ENCODE measurements around the gene DISP3.

GRCh38 chr1:11447903-11448302, 31.1 kb upstream of the DISP3 start:
- TF ChIP-seq POLR2A (IDR thresholded peaks at IDR 0.05) = no peak
- TF ChIP-seq, protein P1, sequence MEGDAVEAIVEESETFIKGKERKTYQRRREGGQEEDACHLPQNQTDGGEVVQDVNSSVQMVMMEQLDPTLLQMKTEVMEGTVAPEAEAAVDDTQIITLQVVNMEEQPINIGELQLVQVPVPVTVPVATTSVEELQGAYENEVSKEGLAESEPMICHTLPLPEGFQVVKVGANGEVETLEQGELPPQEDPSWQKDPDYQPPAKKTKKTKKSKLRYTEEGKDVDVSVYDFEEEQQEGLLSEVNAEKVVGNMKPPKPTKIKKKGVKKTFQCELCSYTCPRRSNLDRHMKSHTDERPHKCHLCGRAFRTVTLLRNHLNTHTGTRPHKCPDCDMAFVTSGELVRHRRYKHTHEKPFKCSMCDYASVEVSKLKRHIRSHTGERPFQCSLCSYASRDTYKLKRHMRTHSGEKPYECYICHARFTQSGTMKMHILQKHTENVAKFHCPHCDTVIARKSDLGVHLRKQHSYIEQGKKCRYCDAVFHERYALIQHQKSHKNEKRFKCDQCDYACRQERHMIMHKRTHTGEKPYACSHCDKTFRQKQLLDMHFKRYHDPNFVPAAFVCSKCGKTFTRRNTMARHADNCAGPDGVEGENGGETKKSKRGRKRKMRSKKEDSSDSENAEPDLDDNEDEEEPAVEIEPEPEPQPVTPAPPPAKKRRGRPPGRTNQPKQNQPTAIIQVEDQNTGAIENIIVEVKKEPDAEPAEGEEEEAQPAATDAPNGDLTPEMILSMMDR (IDR thresholded peaks at IDR 0.05) = no peak
